ENCODE measurements around the gene C11orf24.

The C11orf24 gene

GRCh38 chr11:68267881-68268240 is 3.9 kb downstream of the C11orf24 start:
- no peak overlapping the region for H3K27ac ChIP-seq
- TF ChIP-seq CTCF (IDR thresholded peaks at IDR 0.05): no peak
- TF ChIP-seq ZFX (IDR thresholded peaks at IDR 0.05; ENCODE audit: borderline replicate concordance): no peak

DNA sequence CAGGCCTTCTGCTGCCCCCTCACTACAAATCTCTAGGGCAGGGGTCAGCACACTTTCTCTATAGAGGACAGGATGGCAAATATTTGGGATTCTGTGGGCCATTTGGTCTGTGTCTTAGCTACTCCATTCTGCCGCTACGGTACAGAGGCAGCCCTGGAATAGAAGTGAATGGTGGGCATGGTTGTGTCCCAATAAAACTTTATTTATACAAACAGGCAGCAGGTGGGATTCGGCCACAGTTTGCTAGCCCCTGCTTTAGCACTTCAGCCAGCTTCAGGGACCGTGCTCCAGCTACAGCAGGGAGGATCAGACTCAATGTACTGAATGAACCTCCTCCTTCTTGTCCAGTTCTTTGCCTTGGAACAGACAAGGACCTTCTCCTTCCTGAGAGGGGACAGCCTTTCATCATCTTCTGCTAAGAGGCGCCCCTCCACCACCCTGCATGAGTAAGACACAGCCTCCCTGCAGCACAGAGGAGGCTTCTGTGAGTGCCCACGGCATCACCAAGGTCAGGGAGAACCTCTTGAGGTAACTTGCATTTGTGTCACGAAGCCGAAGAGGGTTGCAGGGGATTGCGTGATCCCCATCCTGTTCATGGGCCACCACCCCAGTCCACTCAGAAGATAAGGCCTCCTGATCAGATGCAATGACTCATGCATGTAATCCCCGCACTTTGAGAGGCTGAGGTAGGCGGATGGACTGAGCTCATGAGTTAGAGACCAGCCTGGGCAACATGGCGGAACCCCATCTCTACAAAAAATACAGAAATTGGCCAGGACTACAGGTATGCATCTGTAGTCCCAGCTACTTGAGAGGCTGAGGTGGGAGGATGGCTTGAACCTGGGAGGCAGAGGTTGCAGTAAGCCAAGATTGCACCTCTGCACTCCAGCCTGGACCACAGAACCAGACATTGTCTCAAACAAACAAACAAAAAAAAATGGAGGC is 4.6 kb downstream of the C11orf24 start:
- TF ChIP-seq CTCF (IDR thresholded peaks at IDR 0.05) (no peak), ZFX (IDR thresholded peaks at IDR 0.05; ENCODE audit: borderline replicate concordance) (no peak)
- H3K27ac ChIP-seq: no peak overlapping the region

DNA sequence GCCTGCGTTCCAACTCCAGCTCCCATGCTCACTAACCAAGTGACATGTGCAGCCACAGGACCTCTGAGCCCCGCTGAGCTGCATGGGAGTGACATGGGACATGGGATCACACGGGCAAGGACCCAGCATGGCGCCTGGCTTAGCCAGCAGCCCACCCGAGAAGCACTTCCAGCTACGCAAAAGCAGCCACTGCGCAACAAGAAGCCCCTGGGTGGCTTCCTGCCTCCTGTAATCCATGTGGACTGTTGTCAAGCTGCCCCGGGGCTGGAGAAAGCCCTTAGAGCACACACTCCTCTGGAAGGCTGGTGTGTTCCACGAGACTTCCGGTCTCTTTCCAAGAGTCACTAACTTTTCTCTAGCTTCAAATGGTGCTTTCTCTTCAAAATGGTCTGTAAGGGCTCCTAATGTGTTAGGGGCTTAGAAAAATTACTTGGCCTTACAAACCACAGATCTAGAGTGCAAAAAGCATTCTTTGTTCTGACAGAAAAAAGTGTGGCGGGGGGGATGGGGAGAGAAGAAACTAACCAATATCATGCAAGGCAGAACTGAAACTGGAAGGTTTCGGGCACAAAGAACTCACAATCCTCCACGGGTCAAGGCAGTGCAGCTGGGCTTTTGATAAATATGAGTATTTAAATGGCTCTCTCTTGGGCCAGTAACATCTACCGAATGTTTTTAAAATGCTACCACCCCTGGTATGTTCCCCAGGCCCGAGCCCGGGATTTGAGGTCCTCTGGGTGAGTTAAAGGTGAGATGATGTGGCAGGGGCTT is 5.5 kb downstream of the C11orf24 start:
- H3K27ac ChIP-seq: no peak overlapping the region
- TF ChIP-seq ZFX (IDR thresholded peaks at IDR 0.05; ENCODE audit: borderline replicate concordance) (no peak), CTCF (IDR thresholded peaks at IDR 0.05) (no peak)

DNA sequence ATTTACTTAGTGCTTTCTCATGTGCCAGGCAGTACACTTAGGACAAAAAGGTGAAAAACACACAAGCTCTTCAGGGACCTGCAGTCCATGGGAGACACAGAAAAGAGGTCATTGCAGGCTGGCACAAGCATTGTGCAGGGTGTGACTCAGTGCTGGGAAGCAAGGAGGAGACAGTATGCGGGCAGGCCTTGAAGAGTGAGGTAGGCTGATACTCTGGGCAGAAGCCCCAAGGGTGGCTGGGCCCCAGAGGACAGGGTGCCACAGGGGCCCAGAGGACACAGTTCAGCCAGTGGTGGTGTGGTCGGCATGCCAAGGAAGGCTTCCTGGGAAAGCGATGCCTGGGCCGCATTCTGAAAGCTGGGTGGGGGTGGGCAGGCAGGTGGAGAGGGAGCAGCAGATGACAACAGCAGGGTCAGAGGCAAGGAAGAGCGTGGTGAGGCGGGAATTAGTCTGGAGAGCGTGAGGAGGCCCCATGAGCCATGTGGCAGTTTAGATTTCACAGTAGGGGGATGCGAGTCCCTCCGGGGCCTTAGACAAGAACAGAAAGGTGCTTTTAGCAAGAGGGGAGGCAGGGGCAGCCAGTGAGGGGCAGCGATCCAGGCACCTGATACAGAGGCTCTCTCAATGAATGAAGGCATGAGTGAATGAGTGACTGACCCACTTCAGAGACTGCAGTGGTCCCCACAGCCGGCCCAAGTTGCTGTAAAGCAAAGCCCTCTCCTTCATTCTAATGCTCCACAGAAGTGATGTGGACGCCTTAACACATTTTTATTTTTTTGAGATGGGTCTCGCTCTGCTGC is 6.8 kb downstream of the C11orf24 start:
- no peak overlapping the region for H3K27ac ChIP-seq
- TF ChIP-seq ZFX (IDR thresholded peaks at IDR 0.05; ENCODE audit: borderline replicate concordance): no peak
- no peak for TF ChIP-seq CTCF (IDR thresholded peaks at IDR 0.05)

DNA sequence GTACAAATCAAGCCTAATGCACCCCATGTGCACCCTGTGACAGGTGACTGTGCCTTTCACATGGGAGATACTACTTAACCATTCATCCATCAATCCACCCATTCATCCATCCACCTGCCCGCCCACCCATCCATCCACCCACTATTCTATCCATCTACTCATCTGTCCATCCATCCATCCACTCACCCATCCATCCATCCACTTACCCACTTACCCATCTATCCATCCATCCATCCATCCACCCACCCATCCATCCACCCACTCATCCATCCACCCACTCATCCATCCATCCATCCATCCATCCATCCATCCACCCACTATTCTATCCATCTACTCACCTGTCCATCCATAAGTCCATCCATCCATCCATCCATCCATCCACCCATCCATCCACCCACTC is 7.5 kb downstream of the C11orf24 start:
- H3K27ac ChIP-seq: no peak overlapping the region
- TF ChIP-seq ZFX (IDR thresholded peaks at IDR 0.05; ENCODE audit: borderline replicate concordance) (no peak), CTCF (IDR thresholded peaks at IDR 0.05) (no peak)

GRCh38 chr11:68263444-68264035 is 8.2 kb downstream of the C11orf24 start:
- no peak overlapping the region for H3K27ac ChIP-seq
- TF ChIP-seq CTCF (IDR thresholded peaks at IDR 0.05) (no peak), ZFX (IDR thresholded peaks at IDR 0.05; ENCODE audit: borderline replicate concordance) (no peak)
